Immature natural killer cell (primary cell): Measurements from ENCODE around the gene USF1. TPM values are rescaled to one million over a fixed set of nuclear protein-coding genes. Genes with fewer than 3 reads are reported as not detected.

Experiments
- DNase-seq, 3 donors: peaks; one replicate each; pipeline ENCODE4 v3.0.0; 2022; ENCODE audit warnings: mixed read lengths in 1 of 3
- H3K27ac Mint-ChIP-seq, 6 donors: one replicate each; pipeline ENCODE4 v1.8.0; 2020; ENCODE audit warnings: mixed read lengths in 6 of 6, mild to moderate bottlenecking in 5 of 6, inconsistent platforms in 4 of 6, moderate library complexity in 3 of 6
- H3K27me3 Mint-ChIP-seq, 3 donors: one replicate each; pipeline ENCODE4 v1.8.0; 2020 to 2021; ENCODE audit warnings: low read depth in 3 of 3, mild to moderate bottlenecking in 3 of 3, mixed read lengths in 3 of 3, moderate library complexity in 3 of 3, inconsistent platforms in 1 of 3
- H3K36me3 Mint-ChIP-seq, 3 donors: one replicate each; pipeline ENCODE4 v1.8.0; 2020; ENCODE audit warnings: mixed read lengths in 3 of 3, inconsistent platforms in 2 of 3, mild to moderate bottlenecking in 2 of 3
- H3K4me1 Mint-ChIP-seq, 2 donors: one replicate each; pipeline ENCODE4 v1.8.0; 2020; ENCODE audit warnings: inconsistent platforms in 2 of 2, mild to moderate bottlenecking in 2 of 2, mixed read lengths in 2 of 2, moderate library complexity in 1 of 2
- H3K4me3 Mint-ChIP-seq, 5 donors: one replicate each; pipeline ENCODE4 v1.8.0; 2020; ENCODE audit warnings: mild to moderate bottlenecking in 5 of 5, mixed read lengths in 5 of 5, inconsistent platforms in 3 of 5, moderate library complexity in 3 of 5
- H3K9me3 Mint-ChIP-seq, 6 donors: one replicate each; pipeline ENCODE4 v1.8.0; 2020; ENCODE audit warnings: mild to moderate bottlenecking in 6 of 6, mixed read lengths in 6 of 6, inconsistent platforms in 4 of 6, moderate library complexity in 3 of 6
- polyA plus RNA-seq, 3 donors: library from polyadenylated mRNA; unstranded; fragments of 300-500 nt; fragmentation: Illumina TruSeq; gene quantifications; one replicate each; pipeline ENCODE4 v1.2.3, GENCODE V29; 2021

Gene USF1
- polyA plus RNA-seq, 3 donors from 2014 or later: 7.9 to 12.2 TPM; not detected in 1

DNA sequence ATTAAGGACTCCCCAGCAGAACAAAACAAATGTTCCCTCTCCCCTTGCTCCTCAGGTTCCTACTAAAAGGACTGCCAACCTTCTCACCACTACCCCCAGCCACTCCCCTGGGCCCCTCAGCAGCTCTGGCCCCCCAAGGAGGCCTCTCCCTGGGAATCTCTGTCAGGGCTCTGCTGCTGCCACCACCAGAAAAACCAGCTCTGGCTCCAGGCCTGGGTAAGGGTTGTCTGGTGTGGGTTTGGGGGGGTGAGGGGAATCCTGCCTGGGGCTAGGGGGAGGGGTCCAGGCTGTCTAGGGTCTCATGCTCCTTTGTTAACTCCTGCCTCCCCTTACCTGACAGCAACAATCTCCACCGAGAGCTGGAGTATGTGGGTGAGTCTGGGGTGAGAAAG is 38.8 kb upstream of the USF1 start:
- no peak overlapping the region for H3K4me3 Mint-ChIP-seq
- DNase-seq: no peak
- no peaks in the 10 kb centered on the region for H3K36me3 Mint-ChIP-seq
- no peaks in the 10 kb centered on the region for H3K4me1 Mint-ChIP-seq
- H3K27me3 Mint-ChIP-seq: peaks cover 0 to 2% (median 1%) of the 10 kb centered on the region in 3 donors
- H3K27ac Mint-ChIP-seq: no peak overlapping the region
- no peaks in the 10 kb centered on the region for H3K9me3 Mint-ChIP-seq

- Mint-ChIP-seq H3K27ac (no peak overlapping the region), H3K4me3 (no peak overlapping the region), H3K27me3 (peaks cover 0 to 2% (median 1%) of the 10 kb centered on the region in 3 donors)
Observed at GRCh38 chr1:161083748-161084596, 38.2 kb upstream of the USF1 start.

GRCh38 chr1:161082996-161083747 is 37.4 kb upstream of the USF1 start:
- no peaks in the 10 kb centered on the region for H3K36me3 Mint-ChIP-seq
- H3K4me1 Mint-ChIP-seq: no peaks in the 10 kb centered on the region
- no peak overlapping the region for H3K27ac Mint-ChIP-seq
- H3K4me3 Mint-ChIP-seq: no peak overlapping the region
- DNase-seq: no peak
- no peaks in the 10 kb centered on the region for H3K9me3 Mint-ChIP-seq
- H3K27me3 Mint-ChIP-seq: peaks cover 0 to 6% (median 0%) of the 10 kb centered on the region in 3 donors

More at GRCh38 chr1:161083748-161084596, 38.2 kb upstream of the USF1 start:
- Mint-ChIP-seq H3K9me3 (no peaks in the 10 kb centered on the region), H3K4me1 (no peaks in the 10 kb centered on the region), H3K36me3 (no peaks in the 10 kb centered on the region)
- DNase-seq: no peak

DNA sequence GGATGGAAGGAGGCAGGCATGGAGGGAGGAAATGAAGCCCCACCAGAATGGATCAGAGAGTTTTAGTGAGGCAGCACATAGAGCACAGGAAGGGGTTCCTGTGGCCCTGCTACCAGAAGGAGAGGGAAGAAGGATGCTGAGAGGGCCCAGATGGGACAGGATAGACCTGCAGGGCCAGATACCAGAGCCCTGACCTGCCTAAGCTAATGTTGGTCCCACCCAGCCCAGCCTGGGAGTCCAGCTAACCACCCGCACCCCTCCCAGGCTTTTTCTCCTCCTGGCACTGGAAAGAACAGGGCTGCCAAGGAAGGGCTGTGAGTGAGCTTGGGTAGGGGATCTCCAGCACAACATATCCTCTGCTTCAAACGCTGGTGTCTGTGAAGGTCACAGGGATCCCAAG is 36.7 kb upstream of the USF1 start:
- no peaks in the 10 kb centered on the region for H3K36me3 Mint-ChIP-seq
- no peak for DNase-seq
- H3K27me3 Mint-ChIP-seq: peaks cover 0 to 6% (median 0%) of the 10 kb centered on the region in 3 donors
- H3K4me3 Mint-ChIP-seq: no peak overlapping the region
- H3K27ac Mint-ChIP-seq: no peak overlapping the region
- no peaks in the 10 kb centered on the region for H3K9me3 Mint-ChIP-seq
- H3K4me1 Mint-ChIP-seq: no peaks in the 10 kb centered on the region

DNA sequence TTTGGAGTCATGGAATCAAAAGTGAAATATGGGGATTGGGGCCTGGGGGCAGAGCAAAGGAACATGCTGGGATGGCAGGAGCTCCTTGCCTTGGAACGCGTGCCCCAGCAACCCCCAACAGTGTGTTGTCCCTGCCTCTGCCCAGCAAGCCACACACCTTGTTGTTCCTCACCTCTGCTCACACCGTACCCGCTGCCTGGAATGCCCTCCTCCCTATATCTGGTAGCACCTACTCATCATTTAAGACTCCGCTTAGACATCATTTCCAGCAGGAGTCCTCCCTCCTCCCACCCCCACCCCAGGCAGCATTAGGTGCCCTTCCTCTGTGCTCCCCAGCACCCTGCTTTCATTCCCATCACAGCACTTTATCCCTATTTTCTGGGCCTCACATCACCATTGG is 35.7 kb upstream of the USF1 start:
- H3K36me3 Mint-ChIP-seq: no peaks in the 10 kb centered on the region
- H3K27ac Mint-ChIP-seq: no peak overlapping the region
- H3K9me3 Mint-ChIP-seq: no peaks in the 10 kb centered on the region
- H3K4me1 Mint-ChIP-seq: no peaks in the 10 kb centered on the region
- peaks cover 0 to 6% (median 0%) of the 10 kb centered on the region in 3 donors for H3K27me3 Mint-ChIP-seq
- no peak for DNase-seq
- no peak overlapping the region for H3K4me3 Mint-ChIP-seq

- no peaks in the 10 kb centered on the region for H3K4me1 Mint-ChIP-seq
- DNase-seq: no peak
- no peaks in the 10 kb centered on the region for H3K9me3 Mint-ChIP-seq
- H3K36me3 Mint-ChIP-seq: no peaks in the 10 kb centered on the region
- no peak overlapping the region for H3K27ac Mint-ChIP-seq
- H3K27me3 Mint-ChIP-seq: peaks cover 0 to 3% (median 0%) of the 10 kb centered on the region in 3 donors
- no peak overlapping the region for H3K4me3 Mint-ChIP-seq
Observed at GRCh38 chr1:161080441-161081405, 34.9 kb upstream of the USF1 start.

DNA sequence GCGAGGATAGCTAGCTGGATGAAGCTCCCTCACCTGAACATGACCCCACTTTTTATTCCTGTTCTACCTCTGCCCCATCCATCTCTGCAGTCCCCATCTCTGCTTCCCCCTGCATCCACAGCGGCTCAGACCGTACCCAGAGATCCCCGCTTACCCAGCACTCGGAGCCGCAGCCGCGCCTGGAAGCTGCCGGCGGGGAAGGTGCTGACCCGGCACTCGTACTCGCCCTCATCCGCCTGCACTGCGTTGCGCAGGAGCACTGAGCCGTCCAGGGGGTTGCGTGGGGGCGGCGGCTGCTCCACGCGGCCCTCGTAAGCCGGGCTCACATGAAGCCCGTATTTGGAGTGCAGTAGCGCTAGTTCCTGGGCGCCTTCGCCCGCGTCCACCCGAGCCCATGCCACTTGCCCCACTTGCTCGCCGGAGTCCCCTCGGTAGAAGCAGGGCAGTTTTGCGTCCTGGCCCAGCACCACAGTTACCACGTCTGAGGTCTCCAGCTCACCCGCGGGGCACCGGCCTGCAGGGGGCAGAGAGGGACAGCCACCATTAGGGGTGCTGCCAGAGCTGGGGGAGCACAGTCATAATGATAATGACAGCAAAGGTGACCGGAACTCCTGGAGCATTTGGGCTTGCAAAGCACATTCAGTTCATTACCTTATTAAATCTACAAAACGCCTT is 33.8 kb upstream of the USF1 start:
- H3K4me3 Mint-ChIP-seq: no peak overlapping the region
- no peaks in the 10 kb centered on the region for H3K9me3 Mint-ChIP-seq
- no peak overlapping the region for H3K27ac Mint-ChIP-seq
- DNase-seq: no peak
- H3K36me3 Mint-ChIP-seq: no peaks in the 10 kb centered on the region
- H3K4me1 Mint-ChIP-seq: no peaks in the 10 kb centered on the region
- peaks cover 0 to 3% (median 0%) of the 10 kb centered on the region in 3 donors for H3K27me3 Mint-ChIP-seq

DNA sequence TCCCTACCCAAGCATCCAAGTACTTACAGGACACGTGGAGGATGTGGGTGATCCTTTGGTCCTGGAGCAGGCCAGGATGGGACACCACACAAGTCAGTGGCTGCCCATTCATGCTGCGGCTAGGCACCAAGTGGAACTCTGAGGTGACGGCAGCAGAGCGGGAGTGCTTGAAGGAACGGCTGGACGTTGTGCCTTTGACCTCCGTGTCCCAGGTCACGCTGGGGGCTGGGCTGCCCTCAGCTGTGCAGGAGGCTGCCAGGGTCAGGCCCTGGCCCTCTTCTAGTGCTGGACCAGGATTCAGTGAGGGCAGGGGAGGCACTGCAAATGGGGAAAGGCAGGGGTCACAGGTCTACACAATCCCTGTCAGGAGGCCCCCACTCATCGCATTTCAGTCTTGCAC is 31.6 kb upstream of the USF1 start:
- peaks cover 1 to 9% of the 10 kb centered on the region in 2 donors for H3K4me1 Mint-ChIP-seq
- no peaks in the 10 kb centered on the region for H3K9me3 Mint-ChIP-seq
- no peak for DNase-seq
- H3K36me3 Mint-ChIP-seq: no peaks in the 10 kb centered on the region
- no peak overlapping the region for H3K4me3 Mint-ChIP-seq
- no peak overlapping the region for H3K27ac Mint-ChIP-seq
- H3K27me3 Mint-ChIP-seq: peaks cover 0 to 3% (median 0%) of the 10 kb centered on the region in 3 donors

DNA sequence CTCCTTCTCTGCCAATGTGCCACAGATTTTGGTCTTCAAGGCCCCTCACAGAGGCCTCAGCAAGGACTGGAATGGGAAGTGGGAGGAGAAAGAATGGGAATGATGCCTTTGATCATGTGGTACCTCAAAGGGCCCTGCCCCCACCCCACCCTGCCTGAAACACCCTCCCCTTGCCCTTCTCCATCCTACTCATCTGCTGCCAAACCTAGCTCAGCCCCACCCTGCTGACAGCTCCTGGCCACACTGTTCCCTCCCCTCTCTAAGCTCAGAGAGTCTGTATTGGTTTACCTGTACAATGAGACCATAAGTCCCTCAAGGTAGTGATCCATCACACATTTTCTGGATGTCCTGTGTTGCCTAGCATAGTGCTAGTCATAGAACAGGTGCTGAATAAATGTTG is 30.6 kb upstream of the USF1 start:
- Mint-ChIP-seq H3K36me3 (no peaks in the 10 kb centered on the region), H3K27me3 (peaks cover 2 to 3% (median 3%) of the 10 kb centered on the region in 3 donors), H3K9me3 (no peaks in the 10 kb centered on the region), H3K4me1 (peaks cover 10 to 19% of the 10 kb centered on the region in 2 donors), H3K4me3 (no peak overlapping the region), H3K27ac (no peak overlapping the region)
- DNase-seq: no peak

- H3K27ac Mint-ChIP-seq: no peak overlapping the region
- H3K4me1 Mint-ChIP-seq: peaks cover 25 to 35% of the 10 kb centered on the region in 2 donors
- no peak for DNase-seq
- no peak overlapping the region for H3K4me3 Mint-ChIP-seq
- no peaks in the 10 kb centered on the region for H3K9me3 Mint-ChIP-seq
- H3K36me3 Mint-ChIP-seq: no peaks in the 10 kb centered on the region
- peaks cover 8% of the 10 kb centered on the region in 3 donors for H3K27me3 Mint-ChIP-seq
Observed at GRCh38 chr1:161074676-161075368, 29.0 kb upstream of the USF1 start.

GRCh38 chr1:161073474-161074121 is 27.8 kb upstream of the USF1 start:
- H3K4me3 Mint-ChIP-seq: no peak overlapping the region
- peaks cover 12 to 18% (median 13%) of the 10 kb centered on the region in 3 donors for H3K27me3 Mint-ChIP-seq

DNA sequence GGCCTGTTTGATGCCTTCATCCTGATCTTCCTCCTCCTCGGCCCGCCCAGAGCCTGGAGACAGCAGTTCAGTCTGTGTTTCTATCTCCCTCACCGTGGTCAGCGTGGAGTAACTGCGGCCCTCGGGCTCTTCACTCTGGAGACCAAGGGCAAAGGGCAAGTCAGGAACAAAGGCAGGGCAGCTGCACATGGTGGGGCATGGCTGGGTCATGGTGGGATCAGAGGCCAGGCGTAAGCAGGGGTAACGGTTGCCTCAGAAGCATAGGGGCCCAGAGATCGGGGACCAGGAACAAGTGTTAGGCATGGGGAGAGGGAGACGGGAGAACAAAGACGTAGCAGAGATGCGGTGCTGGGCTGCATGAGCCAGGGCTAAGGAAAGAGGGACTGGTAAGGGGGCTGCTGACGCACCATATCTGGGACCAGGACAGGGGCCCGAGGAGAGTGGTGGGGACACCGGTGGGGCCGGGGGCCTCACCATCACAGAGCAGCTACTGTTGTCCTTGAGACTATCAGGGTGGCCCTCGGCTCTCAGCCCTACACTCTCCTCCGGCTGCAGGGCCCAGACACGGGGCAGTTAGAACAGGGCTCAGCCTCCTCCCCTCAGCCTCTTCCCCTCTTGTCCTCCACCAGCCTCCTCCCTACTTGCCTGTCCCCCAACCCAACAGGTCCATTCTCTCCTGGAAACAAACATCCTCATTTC is 27.1 kb upstream of the USF1 start:
- H3K4me1 Mint-ChIP-seq: peaks cover 31 to 44% of the 10 kb centered on the region in 2 donors

More at GRCh38 chr1:161073474-161074121, 27.8 kb upstream of the USF1 start:
- Mint-ChIP-seq H3K9me3 (no peaks in the 10 kb centered on the region), H3K36me3 (peaks cover 0 to 4% (median 0%) of the 10 kb centered on the region in 3 donors), H3K4me1 (peaks cover 26 to 37% of the 10 kb centered on the region in 2 donors), H3K27ac (peak overlapping the region in 2 of 6 donors; percentile 61 to 77)
- no peak for DNase-seq

More for the DNA sequence above, 27.1 kb upstream of the USF1 start:
- Mint-ChIP-seq H3K4me3 (no peak overlapping the region), H3K9me3 (no peaks in the 10 kb centered on the region), H3K36me3 (peaks cover 0 to 4% (median 0%) of the 10 kb centered on the region in 3 donors), H3K27me3 (peaks cover 12 to 25% (median 12%) of the 10 kb centered on the region in 3 donors), H3K27ac (peak overlapping the region in 4 of 6 donors; percentile 31 to 97 (median 78))
- DNase-seq: no peak
